ENCODE data around the gene TCFL5.

- TF ChIP-seq CTCF (IDR thresholded peaks at IDR 0.05) (no peak), POLR2AphosphoS5 (IDR thresholded peaks at IDR 0.05; ENCODE audit: insufficient read depth in 1 of 2, low read depth in 1 of 2) (no peak)
Observed at GRCh38 chr20:62826646-62827310, 34.8 kb downstream of the TCFL5 start.

All from vagina (tissue), 2 donors.